Measurements from ENCODE around the gene TRMT2A.

DNA sequence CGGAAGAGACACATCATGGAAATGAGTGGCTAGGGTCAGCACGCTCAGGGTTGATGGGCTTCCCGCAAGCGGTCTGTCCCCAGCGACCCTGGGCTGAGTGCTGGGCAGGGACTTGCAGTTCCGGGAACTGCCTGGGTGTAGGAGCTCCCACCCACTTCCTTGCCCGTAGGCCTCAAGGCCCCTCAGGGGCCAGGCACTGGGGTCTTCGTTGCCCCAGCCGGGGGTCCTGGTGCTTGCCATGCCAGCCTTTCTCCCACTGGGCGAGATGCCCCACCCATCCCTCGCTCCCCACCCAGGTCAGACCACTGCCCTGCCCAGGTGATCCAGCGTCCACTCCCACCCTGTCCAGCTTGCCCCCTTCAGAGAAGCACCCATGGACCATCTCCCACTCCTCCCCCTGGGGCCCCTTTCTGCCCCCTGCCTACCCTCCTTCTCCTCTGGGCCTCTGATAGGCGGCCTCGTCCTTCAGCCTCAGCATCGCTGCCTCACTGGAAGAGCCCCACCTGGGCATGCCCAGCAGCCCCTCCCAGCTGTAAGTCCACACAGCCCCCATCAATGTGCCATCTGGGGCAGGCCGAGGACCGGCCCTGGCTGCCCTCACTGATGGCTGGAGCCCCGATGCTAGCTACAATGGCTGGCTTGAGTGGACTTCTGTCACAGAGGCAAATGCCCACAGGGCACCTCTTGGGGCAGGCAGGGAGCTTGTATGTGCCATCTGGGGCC, 54.8 kb downstream of the TRMT2A start:
- TF ChIP-seq, protein P1, sequence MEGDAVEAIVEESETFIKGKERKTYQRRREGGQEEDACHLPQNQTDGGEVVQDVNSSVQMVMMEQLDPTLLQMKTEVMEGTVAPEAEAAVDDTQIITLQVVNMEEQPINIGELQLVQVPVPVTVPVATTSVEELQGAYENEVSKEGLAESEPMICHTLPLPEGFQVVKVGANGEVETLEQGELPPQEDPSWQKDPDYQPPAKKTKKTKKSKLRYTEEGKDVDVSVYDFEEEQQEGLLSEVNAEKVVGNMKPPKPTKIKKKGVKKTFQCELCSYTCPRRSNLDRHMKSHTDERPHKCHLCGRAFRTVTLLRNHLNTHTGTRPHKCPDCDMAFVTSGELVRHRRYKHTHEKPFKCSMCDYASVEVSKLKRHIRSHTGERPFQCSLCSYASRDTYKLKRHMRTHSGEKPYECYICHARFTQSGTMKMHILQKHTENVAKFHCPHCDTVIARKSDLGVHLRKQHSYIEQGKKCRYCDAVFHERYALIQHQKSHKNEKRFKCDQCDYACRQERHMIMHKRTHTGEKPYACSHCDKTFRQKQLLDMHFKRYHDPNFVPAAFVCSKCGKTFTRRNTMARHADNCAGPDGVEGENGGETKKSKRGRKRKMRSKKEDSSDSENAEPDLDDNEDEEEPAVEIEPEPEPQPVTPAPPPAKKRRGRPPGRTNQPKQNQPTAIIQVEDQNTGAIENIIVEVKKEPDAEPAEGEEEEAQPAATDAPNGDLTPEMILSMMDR (IDR thresholded peaks at IDR 0.05; ENCODE audit: low read depth, low read length): no peak
- TF ChIP-seq EZH2phosphoT487 (IDR thresholded peaks at IDR 0.05; ENCODE audit: low read depth): no peak
